ENCODE data around the gene FN3KRP.
"Not testable (repeated sequence)": the region's sequence is repeated elsewhere in the genome, so short reads cannot be mapped to it uniquely, and the experiment has no call there.

FN3KRP gene

GRCh38 chr17:82745524-82745923 is 29.0 kb downstream of the FN3KRP start:
- no peak for DNase-seq

DNA sequence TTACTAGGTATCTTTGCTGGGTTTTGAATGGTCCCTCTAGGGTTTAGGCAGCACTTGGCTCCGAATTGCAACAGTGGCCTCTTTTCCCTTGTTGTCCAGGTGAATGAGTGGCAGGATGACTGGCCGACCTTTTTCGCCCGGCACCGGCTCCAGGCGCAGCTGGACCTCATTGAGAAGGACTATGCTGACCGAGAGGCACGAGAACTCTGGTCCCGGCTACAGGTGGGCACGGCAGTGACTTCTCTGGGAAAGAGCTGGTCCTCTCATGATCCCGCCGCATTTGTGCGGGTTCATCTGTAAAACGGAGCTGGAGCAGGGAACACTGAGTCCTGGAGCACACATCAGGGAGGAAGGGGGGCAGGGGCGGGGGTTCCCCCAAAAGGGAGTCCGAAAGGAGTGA is 32.2 kb downstream of the FN3KRP start:
- DNase-seq, result no peak

DNA sequence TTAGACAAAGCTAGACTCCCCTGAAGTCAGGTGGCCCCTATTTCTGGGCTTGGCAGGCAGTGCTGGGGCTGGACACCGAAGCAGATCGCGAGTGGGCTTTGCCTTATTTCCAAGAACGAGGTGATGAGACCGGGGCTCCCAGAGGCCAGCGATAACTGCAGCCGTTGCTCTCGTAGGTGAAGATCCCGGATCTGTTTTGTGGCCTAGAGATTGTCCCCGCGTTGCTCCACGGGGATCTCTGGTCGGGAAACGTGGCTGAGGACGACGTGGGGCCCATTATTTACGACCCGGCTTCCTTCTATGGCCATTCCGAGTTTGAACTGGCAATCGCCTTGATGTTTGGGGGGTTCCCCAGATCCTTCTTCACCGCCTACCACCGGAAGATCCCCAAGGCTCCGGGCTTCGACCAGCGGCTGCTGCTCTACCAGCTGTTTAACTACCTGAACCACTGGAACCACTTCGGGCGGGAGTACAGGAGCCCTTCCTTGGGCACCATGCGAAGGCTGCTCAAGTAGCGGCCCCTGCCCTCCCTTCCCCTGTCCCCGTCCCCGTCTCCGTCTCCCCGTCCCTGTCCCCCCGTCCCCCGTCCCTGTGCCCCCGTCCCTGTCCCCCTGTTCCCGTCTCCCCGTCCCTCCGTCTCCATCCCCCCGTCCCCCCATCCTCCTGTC is 33.9 kb downstream of the FN3KRP start:
- DNase-seq, result no peak

DNA sequence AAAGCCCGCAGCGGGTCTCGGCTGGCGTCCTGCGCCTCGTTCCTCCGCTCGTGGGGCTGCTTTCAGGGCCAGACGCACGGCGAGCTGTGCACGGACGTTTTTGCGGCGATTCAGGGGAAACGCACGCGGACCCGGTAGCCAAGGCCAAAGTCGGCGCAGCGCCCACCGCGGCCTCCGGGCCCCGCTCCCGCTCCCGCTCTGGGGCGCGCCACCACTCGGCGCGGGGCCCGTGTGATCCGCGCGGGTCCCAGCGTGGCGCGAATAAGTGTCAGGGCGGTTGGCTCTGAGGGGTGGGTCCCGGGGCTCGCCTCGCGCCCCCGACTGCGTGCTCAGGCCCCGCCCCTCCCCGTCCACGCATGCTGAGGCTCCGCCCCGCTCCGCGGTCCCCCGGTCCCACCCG is 34.7 kb downstream of the FN3KRP start:
- no peak for DNase-seq

DNA sequence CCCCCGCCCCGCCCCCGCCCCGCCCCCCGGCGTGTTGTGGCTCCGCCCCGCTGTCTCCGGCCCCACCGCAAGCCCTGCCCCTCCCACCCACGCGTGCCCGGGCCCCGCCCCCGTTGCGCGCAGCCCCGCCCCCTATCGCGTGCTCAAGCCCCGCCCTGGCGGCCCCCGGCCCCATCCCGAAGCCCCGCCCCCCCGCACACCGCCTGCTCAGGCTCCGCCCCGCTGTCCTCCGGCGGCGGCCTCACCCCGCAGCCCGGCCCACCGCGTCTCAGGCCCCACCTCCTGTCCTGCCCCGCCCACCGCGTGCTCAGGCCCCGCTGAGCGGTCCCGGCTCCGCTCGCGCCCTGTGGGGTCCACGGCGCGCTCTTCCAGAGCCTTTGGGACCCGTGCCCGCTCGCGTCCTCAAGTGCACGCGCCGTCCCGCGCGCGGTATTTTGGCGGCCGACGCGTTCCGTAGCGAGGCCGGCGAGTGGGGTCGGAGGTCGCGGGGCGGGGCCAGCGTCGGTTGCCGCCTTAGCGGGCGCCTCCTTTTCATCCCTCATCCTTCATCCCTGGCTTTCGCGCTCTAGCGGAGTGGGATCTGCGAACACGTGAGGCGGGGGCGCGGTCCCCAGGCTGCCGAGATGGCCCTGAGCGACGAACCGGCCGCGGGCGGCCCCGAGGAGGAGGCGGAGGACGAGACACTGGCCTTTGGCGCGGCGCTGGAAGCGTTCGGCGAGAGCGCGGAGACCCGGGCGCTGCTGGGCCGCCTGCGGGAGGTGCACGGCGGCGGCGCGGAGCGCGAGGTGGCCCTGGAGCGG is 35.3 kb downstream of the FN3KRP start, which contains the start of gene TBCD:
Gene TBCD (plus strand): TSS at position 495 of the 800 bp plus-strand sequence. CDS start 129 bp downstream, at position 624.
- peak; percentile 72 for DNase-seq

DNA sequence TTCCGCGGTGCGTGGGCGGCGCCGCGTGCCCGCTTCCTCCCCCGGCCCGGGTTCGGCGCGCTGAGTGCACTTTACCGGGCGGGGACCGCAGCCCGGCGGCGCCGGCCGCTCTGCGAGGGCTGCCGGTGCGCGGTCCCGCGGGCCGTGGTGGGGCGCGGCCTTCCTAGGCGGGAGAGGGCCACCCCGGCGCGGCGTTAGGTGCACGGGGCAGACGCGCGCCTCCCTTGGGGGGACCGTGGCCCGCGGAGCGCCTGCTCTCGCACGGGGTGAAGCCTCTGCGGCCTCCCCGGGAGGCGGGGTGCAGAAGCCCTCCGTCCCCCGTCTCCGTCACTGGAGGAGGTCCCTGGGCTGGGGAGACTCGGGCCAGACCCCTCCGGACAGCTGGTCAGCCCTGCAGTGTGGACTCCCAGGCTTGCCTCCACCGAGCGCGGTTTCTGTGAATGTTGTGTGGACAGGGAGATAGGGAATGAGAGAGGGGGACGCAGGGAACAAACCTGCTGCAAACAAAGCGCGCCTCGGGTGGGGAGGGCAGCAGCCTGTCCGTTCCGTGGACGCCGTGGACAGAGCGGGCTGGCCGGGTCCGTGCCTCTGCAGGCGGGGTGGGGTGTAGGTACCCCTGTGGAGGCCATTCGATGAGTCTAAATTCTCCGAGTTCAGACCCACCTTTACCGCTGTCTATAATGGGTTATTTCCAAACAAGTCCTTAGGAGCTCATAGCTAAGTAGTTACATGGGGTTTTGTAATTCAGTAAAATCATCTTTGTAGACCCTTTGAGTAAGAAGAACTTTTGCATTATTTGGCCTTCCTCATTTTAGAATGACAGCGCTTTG is 36.1 kb downstream of the FN3KRP start:
- DNase-seq, result no peak

- no peak for DNase-seq
Observed at GRCh38 chr17:82753201-82753464, 36.6 kb downstream of the FN3KRP start.

DNA sequence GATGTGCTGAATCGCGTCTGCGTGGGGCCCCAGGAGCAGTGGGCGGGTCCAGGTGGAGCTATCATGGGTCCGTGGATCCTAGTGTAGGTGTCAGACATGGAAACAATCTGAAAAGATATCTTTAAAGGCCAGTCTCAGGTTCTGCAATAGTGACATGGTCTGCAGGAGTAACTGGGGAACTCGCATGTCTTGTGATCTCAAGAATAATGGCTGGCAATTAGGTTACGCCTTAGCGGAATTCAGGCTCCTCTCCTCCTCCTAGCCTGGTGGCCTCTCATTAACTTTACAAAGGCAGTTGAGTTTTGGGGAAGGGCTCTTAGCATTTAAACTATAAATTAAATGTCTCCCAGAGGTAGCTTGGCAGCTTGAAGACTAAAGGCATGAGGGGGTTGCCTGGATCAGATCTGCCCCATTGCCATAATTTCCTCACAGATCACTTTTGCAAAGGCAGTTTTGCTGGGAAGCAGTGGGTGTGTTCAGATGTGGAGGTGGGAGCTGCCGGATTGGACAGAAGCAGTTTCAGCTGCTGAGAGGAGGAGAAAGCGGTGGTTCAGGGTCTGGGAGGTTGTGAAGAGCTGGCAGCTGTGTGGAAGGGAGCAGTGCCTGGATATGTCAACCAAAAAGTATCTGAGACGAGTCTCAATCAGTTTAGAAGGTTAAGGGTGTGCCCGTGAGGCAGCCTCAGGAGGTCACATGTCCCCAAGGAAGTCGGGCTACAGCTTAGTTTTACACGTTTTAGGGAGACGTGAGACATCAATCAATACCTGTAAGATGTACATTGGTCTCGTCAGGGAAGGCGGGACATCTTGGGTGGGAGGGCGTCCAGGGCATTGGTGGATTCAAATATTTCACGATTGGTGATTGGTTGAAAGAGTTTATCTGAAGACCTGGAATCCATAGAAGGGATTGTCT is 38.0 kb downstream of the FN3KRP start:
- no peak for DNase-seq

DNA sequence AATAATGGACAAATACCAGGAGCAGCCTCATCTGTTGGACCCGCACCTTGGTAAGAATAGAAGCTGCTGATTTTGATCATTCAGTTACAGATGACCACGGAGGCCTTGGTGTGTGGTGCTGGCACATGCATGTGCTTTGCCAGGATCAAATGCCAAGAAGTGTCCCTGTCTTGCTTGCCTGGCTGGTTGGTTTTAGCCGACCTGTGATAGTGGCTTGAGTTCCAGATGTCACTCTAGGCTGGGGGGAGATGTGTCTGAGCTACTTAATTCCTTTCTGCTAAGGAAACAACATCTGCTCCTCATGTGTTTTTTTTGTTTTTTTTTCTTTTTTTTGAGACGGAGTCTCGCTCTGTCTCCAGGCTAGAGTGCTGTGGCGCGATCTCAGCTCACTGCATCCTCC is 39.7 kb downstream of the FN3KRP start:
- DNase-seq, result no peak

- no peak for DNase-seq
Observed at GRCh38 chr17:82765371-82765770, 48.9 kb downstream of the FN3KRP start.

GRCh38 chr17:82767041-82767754 is 50.7 kb downstream of the FN3KRP start:
- no peak for DNase-seq

DNA sequence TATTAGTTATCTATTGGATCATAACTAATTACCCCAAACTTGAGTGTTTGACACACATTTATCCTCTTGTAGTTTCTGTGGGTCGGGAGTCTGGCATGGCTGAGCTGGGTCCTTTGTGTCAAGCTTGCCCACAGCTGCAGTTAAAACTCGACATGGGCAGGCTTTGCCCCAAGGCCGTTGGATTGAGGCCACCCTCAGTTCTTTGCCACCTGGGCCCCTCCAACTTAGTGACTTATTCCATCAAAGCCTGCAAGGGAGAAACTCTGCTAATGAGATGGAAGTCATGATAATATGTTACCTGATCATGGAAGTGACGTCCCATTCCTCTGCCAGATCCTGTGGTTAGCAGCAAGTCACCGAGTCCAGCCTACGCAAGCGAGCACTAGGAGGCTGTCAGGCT is 52.5 kb downstream of the FN3KRP start:
- no peak for DNase-seq

DNA sequence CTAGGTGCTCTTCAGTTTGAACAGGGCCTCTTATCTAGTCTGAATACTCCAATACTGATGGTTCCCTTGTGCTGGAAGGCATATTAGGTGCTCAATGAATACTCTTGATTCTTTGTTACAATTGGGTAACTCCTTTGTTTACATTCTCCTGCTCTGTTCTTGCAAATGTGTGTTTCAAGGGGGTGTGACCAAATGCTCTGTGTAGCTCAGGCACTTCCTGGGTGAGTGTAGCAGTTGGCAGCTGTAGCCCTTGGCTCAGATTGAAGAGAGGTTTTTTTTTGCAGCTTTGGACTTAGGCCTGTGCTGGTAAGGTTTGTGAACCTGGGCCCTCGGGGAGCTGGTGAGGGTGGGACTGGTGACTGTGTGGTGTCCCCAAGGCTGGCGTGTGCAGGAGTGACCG is 55.5 kb downstream of the FN3KRP start:
- DNase-seq, result no peak

DNA sequence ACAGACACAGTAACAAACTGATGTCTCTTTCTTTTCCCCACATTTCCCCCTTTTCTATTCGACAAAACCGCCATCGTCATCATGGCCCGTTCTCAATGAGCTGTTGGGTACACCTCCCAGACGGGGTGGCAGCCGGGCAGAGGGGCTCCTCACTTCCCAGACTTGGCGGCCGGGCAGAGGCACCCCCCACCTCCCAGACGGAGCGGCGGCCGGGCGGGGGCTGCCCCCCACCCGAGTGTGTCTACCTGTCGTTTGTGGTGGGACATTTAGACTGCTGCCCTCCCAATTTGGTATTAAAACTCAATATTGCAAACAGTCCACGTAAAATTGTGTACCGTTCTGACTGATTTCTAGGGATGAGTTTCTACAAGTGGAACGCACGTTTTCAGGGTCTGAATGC is 58.0 kb downstream of the FN3KRP start:
- DNase-seq, result not testable (repeated sequence)

- DNase-seq, result no peak
Observed at GRCh38 chr17:82775001-82775823, 58.7 kb downstream of the FN3KRP start.

- no peak for DNase-seq
Observed at GRCh38 chr17:82776454-82776853, 59.9 kb downstream of the FN3KRP start.

All from KG1 (cell line).